Hepatocyte (in vitro differentiated cells): ENCODE results near the gene MAPRE3.

Experiments used
- EZH2 ChIP-seq: fragments of 200-600 bp; sonication (generic); IDR thresholded peaks from 2 replicates; pipeline ENCODE4 v1.6.1; 2016; ENCODE audit warnings: antibody characterized with exemption, mild to moderate bottlenecking, borderline replicate concordance
- TF ChIP-seq, protein P1 (sequence below): fragments of 200-600 bp; sonication (generic); IDR thresholded peaks from 2 replicates; pipeline ENCODE4 v1.5.1; 2016; ENCODE audit warnings: antibody characterized with exemption, mild to moderate bottlenecking; ENCODE audit not compliant: poor library complexity

GRCh38 chr2:27071990-27072830 is 101.8 kb downstream of the MAPRE3 start:
- TF ChIP-seq, protein P1, sequence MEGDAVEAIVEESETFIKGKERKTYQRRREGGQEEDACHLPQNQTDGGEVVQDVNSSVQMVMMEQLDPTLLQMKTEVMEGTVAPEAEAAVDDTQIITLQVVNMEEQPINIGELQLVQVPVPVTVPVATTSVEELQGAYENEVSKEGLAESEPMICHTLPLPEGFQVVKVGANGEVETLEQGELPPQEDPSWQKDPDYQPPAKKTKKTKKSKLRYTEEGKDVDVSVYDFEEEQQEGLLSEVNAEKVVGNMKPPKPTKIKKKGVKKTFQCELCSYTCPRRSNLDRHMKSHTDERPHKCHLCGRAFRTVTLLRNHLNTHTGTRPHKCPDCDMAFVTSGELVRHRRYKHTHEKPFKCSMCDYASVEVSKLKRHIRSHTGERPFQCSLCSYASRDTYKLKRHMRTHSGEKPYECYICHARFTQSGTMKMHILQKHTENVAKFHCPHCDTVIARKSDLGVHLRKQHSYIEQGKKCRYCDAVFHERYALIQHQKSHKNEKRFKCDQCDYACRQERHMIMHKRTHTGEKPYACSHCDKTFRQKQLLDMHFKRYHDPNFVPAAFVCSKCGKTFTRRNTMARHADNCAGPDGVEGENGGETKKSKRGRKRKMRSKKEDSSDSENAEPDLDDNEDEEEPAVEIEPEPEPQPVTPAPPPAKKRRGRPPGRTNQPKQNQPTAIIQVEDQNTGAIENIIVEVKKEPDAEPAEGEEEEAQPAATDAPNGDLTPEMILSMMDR: no peak
- no peak for TF ChIP-seq EZH2
